Neural progenitor cell (in vitro differentiated cells): ENCODE measurements around the gene PYCARD. TPM values are rescaled to one million over a fixed set of nuclear protein-coding genes. Genes with fewer than 3 reads are reported as not detected.
"Not testable (repeated sequence)": the region's sequence is repeated elsewhere in the genome, so short reads cannot be mapped to it uniquely, and the experiment has no call there.

Experiments
- DNase-seq: peaks from one replicate; pipeline ENCODE4 v3.0.0-alpha.2; 2016; ENCODE audit warnings: low spot score
- H2AFZ ChIP-seq: fragments of 200-600 bp; sonication (generic); replicated peaks from 2 replicates; pipeline ENCODE4 v1.6.1; 2016; ENCODE audit warnings: antibody characterized with exemption
- H3F3A ChIP-seq: fragments of 200-600 bp; sonication (generic); 2 replicates; pipeline ENCODE4 v1.6.1; 2016; ENCODE audit warnings: antibody characterized with exemption, low read depth
- H3K27ac ChIP-seq: fragments of 200-600 bp; sonication (generic); 2 replicates; pipeline ENCODE4 v1.5.1; 2016; ENCODE audit warnings: mild to moderate bottlenecking
- H3K27me3 ChIP-seq: fragments of 200-600 bp; sonication (generic); 2 replicates; pipeline ENCODE4 v1.6.1; 2016; ENCODE audit warnings: mild to moderate bottlenecking, moderate library complexity
- H3K36me3 ChIP-seq: fragments of 200-600 bp; sonication (generic); 2 replicates; pipeline ENCODE4 v1.5.1; 2016
- H3K4me1 ChIP-seq: fragments of 200-600 bp; sonication (generic); 2 replicates; pipeline ENCODE4 v1.6.1; 2016; ENCODE audit warnings: mixed run types
- H3K4me2 ChIP-seq: fragments of 200-600 bp; sonication (generic); 2 replicates; pipeline ENCODE4 v1.6.1; 2016
- H3K4me3 ChIP-seq: fragments of 200-600 bp; sonication (generic); 2 replicates; pipeline ENCODE4 v1.5.1; 2016
- H3K79me2 ChIP-seq: fragments of 200-600 bp; sonication (generic); 2 replicates; pipeline ENCODE4 v1.6.1; 2016; ENCODE audit warnings: low read depth
- H3K9ac ChIP-seq: fragments of 200-600 bp; sonication (generic); 2 replicates; pipeline ENCODE4 v1.6.1; 2016
- H3K9me3 ChIP-seq: fragments of 200-600 bp; sonication (generic); 2 replicates; pipeline ENCODE4 v1.5.1; 2016; ENCODE audit warnings: low read depth
- H4K20me1 ChIP-seq: fragments of 200-600 bp; sonication (generic); 2 replicates; pipeline ENCODE4 v1.6.1; 2016; ENCODE audit warnings: low read depth
- H3K27ac Mint-ChIP-seq: 3 replicates; pipeline ENCODE4 v1.8.0; 2021; ENCODE audit warnings: mixed read lengths
- H3K27me3 Mint-ChIP-seq: 2 replicates; pipeline ENCODE4 v1.8.0; 2022; ENCODE audit warnings: low read depth, mild to moderate bottlenecking, inconsistent platforms, moderate library complexity, mixed read lengths; ENCODE audit not compliant: insufficient read depth
- H3K36me3 Mint-ChIP-seq: 3 replicates; pipeline ENCODE4 v1.8.0; 2021; ENCODE audit warnings: mixed read lengths
- H3K4me1 Mint-ChIP-seq: 3 replicates; pipeline ENCODE4 v1.8.0; 2021; ENCODE audit warnings: mixed read lengths
- H3K4me3 Mint-ChIP-seq: 3 replicates; pipeline ENCODE4 v1.8.0; 2021; ENCODE audit warnings: mild to moderate bottlenecking, moderate library complexity, mixed read lengths
- H3K9me3 Mint-ChIP-seq: 3 replicates; pipeline ENCODE4 v1.8.0; 2020; ENCODE audit warnings: mixed read lengths
- EZH2 ChIP-seq: fragments of 200-600 bp; sonication (generic); IDR thresholded peaks from 2 replicates; pipeline ENCODE4 v1.6.1; 2017; ENCODE audit warnings: antibody characterized with exemption, mild to moderate bottlenecking, moderate library complexity
- EZH2phosphoT487 ChIP-seq: fragments of 200-600 bp; sonication (generic); IDR thresholded peaks from 2 replicates; pipeline ENCODE4 v1.6.1; 2017; ENCODE audit warnings: antibody characterized with exemption
- total RNA-seq: library from RNA; depleted of rRNA; stranded (reverse); fragments of >200 nt; gene quantifications from 2 replicates; pipeline ENCODE4 v1.2.3, GENCODE V29; 2015; ENCODE audit warnings: low replicate concordance
- TF ChIP-seq, protein P1 (sequence below): fragments of 200-600 bp; sonication (generic); IDR thresholded peaks from 2 replicates; pipeline ENCODE4 v1.5.1; 2017; ENCODE audit warnings: antibody characterized with exemption, mild to moderate bottlenecking

The PYCARD gene
- total RNA-seq, 1 donor from 2014 or later: not detected

GRCh38 chr16:31204871-31205666 lies 2.5 kb upstream of the PYCARD start:
- Mint-ChIP-seq H3K27ac (no peak overlapping the region), H3K4me3 (no peak overlapping the region), H3K36me3 (peaks cover 4% of the 10 kb centered on the region), H3K9me3 (no peaks in the 10 kb centered on the region), H3K27me3 (peaks cover 31% of the 10 kb centered on the region), H3K4me1 (no peaks in the 10 kb centered on the region)
- no peak for TF ChIP-seq EZH2phosphoT487
- Histone ChIP-seq H3K79me2 (no peaks in the 10 kb centered on the region), H3K4me2 (no peak overlapping the region), H3K4me1 (no peaks in the 10 kb centered on the region), H3K27ac (no peak overlapping the region), H3K4me3 (no peak overlapping the region), H3K36me3 (no peaks in the 10 kb centered on the region), H2AFZ (no peak overlapping the region), H3F3A (peaks cover 16% of the 10 kb centered on the region), H3K9me3 (no peaks in the 10 kb centered on the region), H3K9ac (no peak overlapping the region), H3K27me3 (peaks cover 66% of the 10 kb centered on the region), H4K20me1 (peaks cover 35% of the 10 kb centered on the region)
- DNase-seq: no peak

DNA sequence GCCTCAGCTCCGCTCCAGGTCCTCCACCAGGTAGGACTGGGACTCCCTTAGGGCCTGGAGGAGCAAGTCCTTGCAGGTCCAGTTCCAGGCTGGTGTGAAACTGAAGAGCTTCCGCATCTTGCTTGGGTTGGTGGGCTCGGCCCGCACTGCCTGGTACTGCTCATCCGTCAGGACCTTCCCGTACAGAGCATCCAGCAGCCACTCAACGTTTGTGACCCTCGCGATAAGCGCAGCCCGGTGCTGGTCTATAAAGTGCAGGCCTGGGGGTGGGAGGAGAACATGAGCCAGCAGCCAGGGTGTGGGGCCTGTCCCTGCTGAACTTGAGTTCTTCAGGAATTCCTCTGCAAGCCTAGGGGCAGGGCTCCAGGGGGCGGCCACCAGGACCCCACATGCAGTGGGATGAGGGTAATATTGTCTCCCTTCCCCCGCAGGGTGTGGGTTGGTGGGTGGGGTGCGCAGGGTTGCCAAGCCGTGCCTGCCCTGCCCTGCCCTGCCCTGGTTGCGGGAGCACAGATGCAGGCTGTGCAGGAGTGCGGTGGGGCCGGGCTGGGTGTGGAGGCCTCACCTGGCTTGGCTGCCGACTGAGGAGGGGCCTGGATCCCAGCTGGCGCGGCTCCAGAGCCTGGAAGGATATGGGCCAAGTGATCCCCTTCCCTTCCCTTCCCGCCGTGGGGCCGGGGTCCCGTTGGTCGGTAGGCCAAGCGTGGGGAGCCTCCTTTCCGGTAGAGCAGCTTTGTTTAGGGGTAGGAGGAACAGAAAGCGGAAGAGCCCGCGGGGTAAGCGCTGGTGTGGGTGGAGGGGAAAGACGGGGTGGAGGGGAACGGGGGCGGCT lies 762 bp downstream of the PYCARD start:
- H3K9ac ChIP-seq: no peak overlapping the region
- H3K27me3 ChIP-seq: peaks cover 58% of the 10 kb centered on the region

DNA sequence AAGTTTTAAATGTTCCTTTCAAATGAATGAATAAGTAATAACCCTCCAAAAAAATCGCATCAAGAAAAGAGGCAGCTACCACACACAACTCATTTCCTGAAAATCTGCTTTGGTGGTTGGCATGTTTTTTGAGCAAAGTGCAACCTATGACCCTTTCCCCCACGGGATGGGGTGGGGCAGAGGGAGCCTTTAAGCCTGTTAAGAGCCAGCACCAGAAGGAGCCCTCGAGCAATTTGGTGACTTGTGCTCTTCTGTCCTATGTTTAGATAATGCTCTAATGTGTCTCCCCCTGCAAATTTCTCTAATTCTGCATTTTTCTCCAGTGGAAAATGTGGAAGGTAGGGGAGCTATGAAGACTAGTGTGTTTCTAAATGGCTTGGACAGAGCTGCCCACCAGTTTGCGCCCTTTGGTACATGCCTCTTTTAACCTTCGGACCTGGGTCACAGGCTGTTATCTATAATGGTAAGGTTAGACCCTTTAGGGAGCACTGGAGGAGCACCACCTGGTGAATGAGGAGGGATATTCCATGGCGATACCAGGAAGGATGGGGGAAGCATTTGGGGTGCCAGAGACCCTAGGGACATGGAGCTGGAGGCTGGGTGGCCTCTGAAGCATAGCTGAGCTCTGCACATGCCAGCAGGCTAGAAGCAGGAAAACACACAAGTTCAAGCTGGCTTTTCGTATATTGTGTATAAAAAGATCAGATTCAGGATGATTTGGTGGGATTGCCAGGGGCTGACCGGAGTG lies 1.6 kb downstream of the PYCARD start:
- Histone ChIP-seq H3K4me1 (no peaks in the 10 kb centered on the region), H3K27ac (no peak overlapping the region), H3K27me3 (peaks cover 52% of the 10 kb centered on the region), H4K20me1 (peaks cover 72% of the 10 kb centered on the region), H3F3A (peaks cover 55% of the 10 kb centered on the region), H3K9me3 (no peaks in the 10 kb centered on the region), H3K36me3 (no peaks in the 10 kb centered on the region), H3K9ac (no peak overlapping the region), H3K79me2 (no peaks in the 10 kb centered on the region), H2AFZ (no peak overlapping the region), H3K4me3 (no peak overlapping the region), H3K4me2 (no peak overlapping the region)
- Mint-ChIP-seq H3K27me3 (peaks cover 31% of the 10 kb centered on the region), H3K36me3 (peaks cover 25% of the 10 kb centered on the region), H3K4me3 (no peak overlapping the region), H3K27ac (no peak overlapping the region), H3K4me1 (no peaks in the 10 kb centered on the region), H3K9me3 (no peaks in the 10 kb centered on the region)
- TF ChIP-seq EZH2phosphoT487 (no peak), EZH2 (no peak)
- TF ChIP-seq, protein P1, sequence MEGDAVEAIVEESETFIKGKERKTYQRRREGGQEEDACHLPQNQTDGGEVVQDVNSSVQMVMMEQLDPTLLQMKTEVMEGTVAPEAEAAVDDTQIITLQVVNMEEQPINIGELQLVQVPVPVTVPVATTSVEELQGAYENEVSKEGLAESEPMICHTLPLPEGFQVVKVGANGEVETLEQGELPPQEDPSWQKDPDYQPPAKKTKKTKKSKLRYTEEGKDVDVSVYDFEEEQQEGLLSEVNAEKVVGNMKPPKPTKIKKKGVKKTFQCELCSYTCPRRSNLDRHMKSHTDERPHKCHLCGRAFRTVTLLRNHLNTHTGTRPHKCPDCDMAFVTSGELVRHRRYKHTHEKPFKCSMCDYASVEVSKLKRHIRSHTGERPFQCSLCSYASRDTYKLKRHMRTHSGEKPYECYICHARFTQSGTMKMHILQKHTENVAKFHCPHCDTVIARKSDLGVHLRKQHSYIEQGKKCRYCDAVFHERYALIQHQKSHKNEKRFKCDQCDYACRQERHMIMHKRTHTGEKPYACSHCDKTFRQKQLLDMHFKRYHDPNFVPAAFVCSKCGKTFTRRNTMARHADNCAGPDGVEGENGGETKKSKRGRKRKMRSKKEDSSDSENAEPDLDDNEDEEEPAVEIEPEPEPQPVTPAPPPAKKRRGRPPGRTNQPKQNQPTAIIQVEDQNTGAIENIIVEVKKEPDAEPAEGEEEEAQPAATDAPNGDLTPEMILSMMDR: no peak
- DNase-seq: no peak

More for the DNA sequence above, 762 bp downstream of the PYCARD start:
- TF ChIP-seq, protein P1: no peak
- TF ChIP-seq EZH2: no peak
- no peak for TF ChIP-seq EZH2phosphoT487
- Mint-ChIP-seq H3K4me1 (no peaks in the 10 kb centered on the region), H3K36me3 (peaks cover 19% of the 10 kb centered on the region), H3K9me3 (no peaks in the 10 kb centered on the region), H3K27me3 (peaks cover 33% of the 10 kb centered on the region), H3K27ac (no peak overlapping the region), H3K4me3 (no peak overlapping the region)
- no peaks in the 10 kb centered on the region for H3K4me1 ChIP-seq
- no peaks in the 10 kb centered on the region for H3K9me3 ChIP-seq
- H3F3A ChIP-seq: peaks cover 47% of the 10 kb centered on the region
- H3K36me3 ChIP-seq: no peaks in the 10 kb centered on the region
- no peaks in the 10 kb centered on the region for H3K79me2 ChIP-seq
- peaks cover 65% of the 10 kb centered on the region for H4K20me1 ChIP-seq
- DNase-seq: peak; percentile 20
- H3K27ac ChIP-seq: no peak overlapping the region
- peak overlapping the region; percentile 53 for H3K4me3 ChIP-seq
- H3K4me2 ChIP-seq: peak overlapping the region; percentile 96
- peak overlapping the region; percentile 71 for H2AFZ ChIP-seq

DNA sequence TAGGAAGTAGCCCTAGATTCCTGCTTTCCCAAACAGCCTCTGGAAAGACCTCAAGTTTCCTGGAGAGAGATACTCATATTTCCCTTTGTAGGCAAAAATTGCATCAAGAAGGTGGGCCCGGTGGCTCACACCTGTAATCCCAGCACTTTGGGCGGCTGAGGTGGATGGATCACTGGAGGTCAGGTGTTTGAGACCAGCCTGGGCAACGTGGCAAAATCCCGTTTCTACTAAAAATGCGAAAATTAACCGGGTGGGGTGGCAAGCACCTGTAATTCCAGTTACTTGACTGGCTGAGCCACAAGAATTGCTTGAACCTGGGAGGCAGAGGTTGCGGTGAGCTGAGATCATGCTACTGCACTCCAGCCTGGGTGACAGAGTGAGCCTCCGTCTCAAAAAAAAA lies 2.4 kb downstream of the PYCARD start:
- H3K9ac ChIP-seq, H3K4me1 ChIP-seq, DNase-seq, H3K4me1 Mint-ChIP-seq, H3K79me2 ChIP-seq, H3K27ac Mint-ChIP-seq, H3K36me3 ChIP-seq, H3K4me3 ChIP-seq, H3K9me3 Mint-ChIP-seq, H3K4me2 ChIP-seq, H3K27ac ChIP-seq, H3K9me3 ChIP-seq, H2AFZ ChIP-seq, H3K4me3 Mint-ChIP-seq: not testable (repeated sequence)
- peaks cover 80% of the 10 kb centered on the region for H4K20me1 ChIP-seq
- peaks cover 64% of the 10 kb centered on the region for H3F3A ChIP-seq
- peaks cover 27% of the 10 kb centered on the region for H3K36me3 Mint-ChIP-seq
- peaks cover 27% of the 10 kb centered on the region for H3K27me3 Mint-ChIP-seq
- H3K27me3 ChIP-seq: peaks cover 50% of the 10 kb centered on the region
